DMS114 treated with DMSO at 0.1 percent for 48 hours (cell line): ENCODE results near the gene BIN1.
"Not testable (repeated sequence)": the region's sequence is repeated elsewhere in the genome, so short reads cannot be mapped to it uniquely, and the experiment has no call there.

ENCODE experiments used
- DNase-seq: peaks from one replicate; lab custom pipeline; 2025; ENCODE audit not compliant: unreplicated experiment; lab: John Stamatoyannopoulos, UW

BIN1 gene

DNA sequence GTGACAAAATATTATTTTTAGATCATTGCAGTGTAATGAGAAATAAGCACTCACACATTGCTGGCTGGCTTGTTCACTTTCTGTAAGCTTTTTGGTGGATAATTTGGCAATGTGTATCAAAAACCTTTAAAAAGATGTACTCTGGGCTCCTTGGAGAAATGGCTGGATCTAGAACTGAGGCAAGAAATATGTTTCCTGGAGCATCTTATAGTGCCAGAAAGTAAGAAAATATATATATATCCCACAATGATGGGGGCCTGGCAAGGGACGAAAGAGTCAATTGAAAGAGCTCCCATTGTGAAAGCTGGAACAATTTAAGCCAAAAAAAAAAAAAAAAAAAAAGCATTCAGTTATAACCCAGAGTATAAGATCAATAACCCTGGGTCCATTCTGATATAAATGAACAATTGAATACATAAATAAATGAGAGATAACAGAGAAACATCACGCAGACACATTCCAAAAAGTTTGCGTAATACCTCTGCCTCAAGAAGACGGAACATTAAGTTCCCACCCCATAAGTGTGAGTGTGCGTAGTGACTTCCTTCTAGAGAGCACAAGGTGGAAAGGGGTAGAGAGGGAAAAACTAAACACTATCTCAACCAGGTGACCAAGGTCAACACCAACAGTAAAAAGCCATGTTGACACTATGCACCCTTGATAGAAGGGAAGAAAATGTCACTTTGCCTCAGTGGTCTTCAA, 77.5 kb downstream of the BIN1 start:
- no peak for DNase-seq

DNA sequence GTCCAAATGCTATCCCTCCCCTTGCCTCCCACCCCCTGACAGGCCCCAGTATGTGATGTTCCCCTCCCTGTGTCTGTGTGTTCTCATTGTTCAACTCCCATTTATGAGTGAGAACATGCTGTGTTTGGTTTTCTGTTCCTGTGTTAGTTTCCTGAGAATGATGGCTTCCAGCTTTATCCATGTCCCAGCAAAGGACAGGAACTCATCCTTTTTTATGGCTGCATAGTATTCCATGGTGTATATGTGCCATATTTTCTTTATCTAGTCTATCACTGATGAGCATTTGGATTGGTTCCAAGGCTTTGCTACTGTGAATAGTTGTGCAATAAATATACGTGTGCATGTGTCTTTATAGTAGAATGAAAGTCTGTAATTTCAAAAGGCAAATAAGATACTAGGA, 78.2 kb downstream of the BIN1 start:
- DNase-seq, result not testable (repeated sequence)

DNA sequence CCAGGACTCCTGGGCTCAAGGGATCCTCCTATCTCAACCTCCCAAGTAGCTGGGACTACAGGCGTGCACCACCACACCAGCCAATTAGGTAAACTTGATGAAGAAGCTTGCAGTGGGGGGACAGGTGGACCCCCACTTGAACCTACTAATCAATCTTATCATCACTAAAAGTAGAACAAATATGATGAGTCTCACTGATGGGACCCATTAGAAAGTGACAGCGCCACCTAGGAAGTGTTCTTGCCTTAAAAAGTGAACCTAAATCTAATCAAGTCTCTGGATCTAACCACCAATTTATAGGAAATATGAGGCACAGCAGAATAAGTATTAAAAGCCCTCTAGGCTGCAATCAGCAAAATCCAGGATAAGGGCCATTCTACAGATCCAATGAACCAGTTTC, 79.2 kb downstream of the BIN1 start:
- no peak for DNase-seq

DNA sequence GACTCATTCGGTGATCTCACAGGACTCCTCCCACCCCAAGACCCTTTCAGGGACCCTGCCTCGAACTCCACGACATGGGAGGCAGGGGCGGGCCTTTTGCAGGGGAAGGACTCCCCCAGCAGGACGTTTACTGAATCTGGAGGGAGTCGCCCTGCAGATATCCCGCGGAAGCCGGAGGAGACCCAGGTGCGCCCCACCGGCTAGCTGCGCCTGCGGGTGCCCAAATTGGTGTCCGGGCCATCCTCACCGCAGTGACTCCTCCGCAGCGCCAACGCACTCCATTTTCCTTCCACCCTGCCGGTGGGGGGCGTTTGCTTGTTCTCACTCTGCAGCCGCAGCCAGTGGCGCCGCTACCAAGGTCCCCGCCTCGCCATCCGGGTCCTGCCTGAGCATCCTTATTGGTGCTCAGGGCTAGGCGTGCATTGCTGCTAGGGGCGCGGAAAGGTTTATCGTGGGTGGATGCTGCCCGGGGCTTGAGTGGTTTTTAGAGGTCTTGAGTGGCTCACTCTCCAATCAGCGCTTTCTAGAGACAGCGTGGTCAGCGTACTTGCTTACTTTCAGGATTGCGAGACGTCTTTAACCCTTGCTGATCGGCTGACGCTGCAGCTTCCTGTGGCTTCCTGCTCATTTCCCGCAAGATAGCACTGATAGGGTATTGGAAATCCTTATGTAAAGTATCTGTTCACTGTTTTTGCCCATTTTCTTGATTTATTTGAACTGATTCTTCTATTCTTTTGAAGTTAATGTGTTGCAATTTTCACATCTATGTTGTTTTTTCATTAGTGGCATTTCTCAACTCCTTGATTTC, 81.4 kb downstream of the BIN1 start:
- DNase-seq, result peak; percentile 61

DNA sequence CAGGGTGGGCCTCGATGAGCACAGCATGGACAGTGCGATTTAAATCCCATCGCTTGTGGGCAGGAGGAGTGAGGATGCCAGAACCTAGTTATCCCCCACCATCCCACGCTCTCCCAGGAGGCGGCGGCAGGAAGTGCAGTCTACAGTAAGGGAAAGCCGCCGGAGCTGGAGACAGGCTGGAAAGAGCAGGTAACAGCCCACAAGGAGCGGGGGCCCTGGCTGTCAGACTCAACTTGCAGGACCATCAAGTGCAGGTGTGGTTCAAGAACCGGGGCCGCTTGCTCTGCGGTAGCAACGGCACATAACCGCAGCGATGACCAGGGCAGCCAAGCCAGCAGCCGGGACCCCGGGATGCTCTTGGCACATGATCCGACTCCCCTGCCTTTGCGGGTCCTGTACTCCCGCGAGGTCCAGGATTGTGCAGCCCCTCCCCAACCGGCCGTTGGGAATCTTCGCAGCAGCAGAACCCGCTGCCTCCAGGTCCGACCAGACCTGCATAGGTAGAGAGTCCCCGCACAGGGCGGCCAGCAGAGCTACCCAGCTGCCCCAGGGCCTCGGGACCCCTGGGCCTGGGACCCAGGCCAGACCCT, 82.1 kb downstream of the BIN1 start:
- DNase-seq, result peak; percentile 40

DNA sequence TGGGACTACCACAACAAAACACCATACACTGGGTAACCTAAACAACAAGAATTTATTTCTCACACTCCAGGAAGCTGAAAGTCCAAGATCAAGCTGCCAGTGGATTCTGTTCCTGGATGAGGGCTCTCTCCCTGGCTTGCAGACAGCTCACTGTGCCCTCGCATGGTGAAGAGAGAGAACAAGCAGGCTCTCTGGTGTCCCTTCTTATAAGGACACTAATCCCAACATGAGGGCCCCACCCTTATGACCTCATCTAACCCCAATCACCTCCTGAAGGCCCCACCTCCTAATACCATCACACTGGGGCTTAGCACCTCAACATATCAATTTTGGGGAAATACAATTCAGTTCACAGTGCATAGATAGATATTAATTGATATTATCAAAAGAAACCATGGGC, 83.5 kb downstream of the BIN1 start:
- no peak for DNase-seq

DNA sequence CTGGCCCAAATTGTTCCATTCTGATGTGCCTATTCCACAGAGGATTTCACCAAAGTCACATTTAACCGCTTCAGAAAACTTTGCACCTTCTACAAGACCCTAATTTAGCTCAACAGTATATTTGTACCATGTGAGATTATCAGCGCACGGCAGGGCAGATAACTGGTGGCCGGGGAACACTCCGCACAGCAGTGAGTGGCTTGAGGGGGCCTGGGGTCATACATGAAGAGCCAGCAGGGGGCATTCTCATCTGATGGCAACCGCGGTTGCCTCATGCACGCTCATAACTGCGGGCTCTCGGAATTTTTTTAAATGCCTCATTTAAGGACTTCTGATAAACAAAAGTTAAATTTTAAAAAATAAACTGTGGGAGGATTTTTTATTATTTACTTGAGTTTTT, 84.1 kb downstream of the BIN1 start:
- DNase-seq, result no peak

DNA sequence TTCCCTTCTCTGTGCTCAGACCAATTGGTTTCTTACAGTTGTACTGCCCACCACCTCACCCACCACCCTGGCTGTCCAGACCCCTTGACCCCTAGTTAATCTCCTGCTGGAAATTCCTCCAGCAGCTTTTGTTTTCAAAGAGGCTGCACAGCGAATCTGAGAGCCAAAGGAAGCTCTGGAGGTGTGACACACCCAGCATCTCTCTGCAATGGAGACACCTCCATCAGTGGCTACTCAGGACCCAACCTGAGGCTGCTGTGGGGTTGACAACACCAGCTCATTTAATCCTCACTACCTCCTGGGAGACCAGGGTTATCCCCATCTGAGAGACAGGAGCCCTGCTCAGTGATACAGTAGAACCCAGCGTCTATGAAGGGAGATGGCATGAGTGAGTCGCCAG, 86.4 kb downstream of the BIN1 start:
- no peak for DNase-seq

DNA sequence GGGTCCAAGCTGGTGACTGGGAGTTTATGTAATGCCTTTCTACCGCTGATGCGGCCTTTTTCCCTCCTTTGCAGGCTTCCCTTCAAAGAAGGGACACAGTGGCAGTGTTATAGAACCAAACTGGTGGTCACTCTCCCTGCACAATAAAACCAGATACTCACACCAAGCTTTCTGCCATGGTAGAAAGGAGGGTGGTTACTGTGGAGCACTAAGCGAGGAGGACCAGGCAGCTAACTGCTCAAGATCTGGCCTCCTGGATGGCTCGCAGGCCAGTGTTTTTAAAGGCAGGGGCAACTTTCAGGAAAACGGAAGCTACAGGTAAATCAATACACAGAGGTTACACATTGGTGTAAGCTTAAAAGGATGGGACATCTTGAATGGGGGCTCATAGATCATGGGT, 89.4 kb downstream of the BIN1 start:
- no peak for DNase-seq

DNA sequence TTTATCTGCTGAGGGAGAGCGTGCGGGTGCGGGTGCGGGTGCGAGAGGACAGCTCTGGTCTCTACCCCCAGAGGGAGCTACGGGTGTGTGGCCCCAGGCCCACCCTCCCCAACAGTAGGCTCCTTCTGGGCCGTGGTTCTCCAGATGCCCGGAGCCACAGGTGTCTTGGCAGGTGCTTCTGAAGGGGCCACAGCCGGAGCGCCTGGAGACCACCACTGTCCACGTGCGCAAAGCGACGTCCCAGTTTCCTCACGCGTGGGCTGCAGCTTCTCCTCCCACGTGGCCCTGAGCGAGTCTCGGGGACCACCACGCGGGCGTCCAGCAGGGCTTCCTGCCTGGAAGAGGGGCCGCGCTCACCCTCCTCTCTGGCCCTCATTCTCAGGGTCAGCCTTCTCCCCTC, 90.6 kb downstream of the BIN1 start:
- DNase-seq, result no peak

DNA sequence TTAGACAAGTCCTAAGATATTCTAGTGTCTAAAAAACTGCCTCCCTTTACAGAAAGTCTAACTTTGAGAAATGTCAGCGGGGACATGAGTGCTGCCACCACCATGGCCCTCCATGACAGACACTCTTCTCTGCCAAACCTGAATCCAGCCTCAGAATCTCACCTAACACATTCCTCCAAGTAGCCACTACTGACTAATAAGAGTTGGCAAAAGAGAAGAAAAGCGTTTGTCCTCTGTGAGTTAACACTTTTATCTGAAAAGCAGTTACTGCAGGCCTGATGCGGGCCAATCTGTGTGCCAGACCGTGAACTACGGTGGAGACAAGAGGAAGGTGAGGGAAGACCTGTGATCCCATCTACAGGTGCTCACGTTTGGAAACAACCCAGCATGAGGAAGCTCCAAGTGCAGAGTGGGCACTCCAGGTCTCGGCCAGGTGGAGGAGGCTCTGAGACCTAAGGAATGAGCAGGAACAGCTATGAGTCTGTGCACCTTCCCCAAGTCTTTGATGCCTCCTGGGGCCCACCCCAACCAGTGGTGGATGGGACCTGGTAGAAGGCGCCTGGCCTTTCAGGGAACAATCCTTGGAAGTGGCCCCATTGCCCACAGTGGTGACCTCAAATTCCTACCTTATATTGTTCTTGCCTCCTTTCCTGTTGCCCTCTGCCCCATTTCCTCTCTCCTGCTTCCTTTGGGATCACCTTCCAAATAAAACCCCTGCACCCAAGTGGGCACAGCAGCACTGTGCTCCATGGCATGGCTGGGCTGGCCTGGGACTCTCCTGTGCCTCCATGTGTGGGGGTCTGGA, 91.6 kb downstream of the BIN1 start:
- no peak for DNase-seq

DNA sequence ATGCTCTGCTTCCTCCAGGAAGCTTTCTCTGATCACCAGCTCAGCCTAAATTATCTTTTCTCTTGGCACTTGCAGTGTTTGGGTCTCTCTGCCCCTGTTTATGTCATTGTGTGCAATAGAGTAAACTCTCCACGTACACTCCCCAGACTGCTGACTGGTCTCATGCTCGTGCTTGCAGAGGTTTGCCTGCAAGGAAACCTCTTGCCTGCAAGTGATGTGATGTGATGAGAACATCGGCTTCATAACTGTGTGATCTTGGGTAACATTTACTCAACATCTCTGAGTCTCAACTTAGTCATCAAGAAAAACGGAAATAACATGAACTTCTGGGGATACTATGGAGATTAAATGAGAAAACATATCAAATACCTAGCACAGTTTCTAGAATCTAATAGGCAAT, 92.3 kb downstream of the BIN1 start:
- no peak for DNase-seq

DNA sequence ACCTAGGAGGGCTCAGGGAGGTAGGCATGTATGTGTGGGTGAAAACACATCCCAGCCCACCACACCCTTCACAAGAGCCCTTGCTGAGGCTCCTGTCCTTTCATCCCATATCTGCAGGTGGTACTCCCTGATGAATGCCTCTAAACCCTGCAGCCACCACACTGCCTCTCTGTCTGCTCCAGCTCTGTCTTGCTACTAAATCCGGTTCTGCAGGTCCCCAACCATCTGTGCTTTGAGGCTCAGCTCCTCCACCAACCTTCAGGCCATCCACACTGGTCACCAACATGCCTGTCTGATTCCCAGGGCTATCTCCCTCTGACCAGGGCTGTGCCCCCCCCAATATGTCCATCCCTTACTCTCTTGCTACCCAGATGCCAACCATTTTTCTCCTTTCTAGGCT, 92.7 kb downstream of the BIN1 start:
- no peak for DNase-seq

DNA sequence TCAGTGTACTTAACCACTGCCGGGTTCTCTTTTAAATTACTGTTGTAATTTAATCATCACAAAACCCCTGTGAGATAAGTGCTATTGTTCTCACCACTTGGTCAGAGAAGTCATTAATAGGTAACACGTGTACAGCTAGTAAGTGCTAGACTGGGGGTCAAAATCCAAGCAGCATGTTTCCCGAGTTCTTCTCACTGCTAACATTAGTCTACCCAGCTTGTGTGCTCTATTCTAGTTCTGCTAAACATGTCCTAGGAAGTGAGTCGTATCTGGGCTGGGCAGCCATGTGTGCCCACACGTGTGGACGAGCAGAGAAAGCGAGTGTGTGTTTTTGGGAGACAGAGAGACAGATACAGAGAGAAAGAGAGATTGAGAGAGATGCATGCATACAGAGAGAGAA, 94.1 kb downstream of the BIN1 start:
- no peak for DNase-seq

DNA sequence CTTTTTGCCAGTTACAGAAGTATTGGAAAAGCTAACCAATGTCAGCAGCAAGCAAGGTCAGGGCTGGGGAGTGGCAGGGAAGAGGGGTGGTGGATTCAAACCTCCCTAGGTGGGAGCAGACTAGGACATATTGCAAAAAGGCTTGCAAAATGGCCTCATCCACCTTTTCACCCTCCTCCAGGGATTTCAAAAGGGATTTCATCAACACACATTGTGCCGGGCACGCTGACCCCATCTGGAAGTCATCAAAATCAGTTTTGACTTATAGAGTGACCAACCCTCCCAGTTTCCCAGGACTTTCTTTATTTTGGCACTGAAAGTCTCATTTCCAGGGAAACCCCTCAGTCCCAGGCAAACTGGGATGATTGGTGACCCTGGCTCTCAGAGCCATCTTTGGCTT, 94.7 kb downstream of the BIN1 start:
- no peak for DNase-seq

DNA sequence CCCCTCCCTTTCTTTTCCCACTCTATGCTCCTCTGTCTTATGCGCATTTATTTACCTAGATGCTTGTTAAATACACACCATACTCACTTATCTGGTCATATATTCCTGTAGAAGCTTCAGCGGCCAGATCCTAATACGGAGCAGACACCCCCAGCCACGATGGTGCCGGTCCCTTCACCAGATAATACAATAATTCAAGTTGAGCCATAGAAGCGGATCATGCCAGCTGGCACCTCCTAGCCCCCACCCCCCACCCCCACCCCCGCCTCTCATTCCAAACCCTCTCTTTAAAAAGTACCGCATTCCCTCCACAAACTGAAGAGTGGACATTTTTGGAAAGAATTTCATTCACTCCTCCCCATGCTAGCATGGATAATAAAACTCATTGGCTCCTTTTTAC, 95.2 kb downstream of the BIN1 start:
- DNase-seq, result no peak

DNA sequence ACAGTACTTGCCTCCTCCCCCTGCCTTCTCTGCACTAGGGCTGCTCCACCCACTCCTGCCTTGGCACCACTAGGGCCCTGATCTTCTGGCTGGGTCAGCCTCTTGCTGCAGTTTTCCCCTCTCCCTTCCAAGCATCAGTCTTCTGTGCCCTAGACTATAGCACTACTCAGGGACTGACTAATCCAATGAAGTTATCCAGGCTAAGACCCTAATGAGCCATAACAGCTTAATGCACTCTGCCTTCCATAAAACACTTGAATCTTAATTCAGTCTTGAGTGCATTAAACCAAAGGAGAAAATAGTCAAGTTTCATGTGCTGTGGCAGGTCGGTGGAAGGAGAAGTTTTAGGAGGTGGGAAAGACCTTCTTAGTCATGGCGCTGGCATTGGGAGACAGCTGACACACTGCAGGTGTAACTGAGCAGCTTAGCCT, 95.7 kb downstream of the BIN1 start:
- no peak for DNase-seq

DNA sequence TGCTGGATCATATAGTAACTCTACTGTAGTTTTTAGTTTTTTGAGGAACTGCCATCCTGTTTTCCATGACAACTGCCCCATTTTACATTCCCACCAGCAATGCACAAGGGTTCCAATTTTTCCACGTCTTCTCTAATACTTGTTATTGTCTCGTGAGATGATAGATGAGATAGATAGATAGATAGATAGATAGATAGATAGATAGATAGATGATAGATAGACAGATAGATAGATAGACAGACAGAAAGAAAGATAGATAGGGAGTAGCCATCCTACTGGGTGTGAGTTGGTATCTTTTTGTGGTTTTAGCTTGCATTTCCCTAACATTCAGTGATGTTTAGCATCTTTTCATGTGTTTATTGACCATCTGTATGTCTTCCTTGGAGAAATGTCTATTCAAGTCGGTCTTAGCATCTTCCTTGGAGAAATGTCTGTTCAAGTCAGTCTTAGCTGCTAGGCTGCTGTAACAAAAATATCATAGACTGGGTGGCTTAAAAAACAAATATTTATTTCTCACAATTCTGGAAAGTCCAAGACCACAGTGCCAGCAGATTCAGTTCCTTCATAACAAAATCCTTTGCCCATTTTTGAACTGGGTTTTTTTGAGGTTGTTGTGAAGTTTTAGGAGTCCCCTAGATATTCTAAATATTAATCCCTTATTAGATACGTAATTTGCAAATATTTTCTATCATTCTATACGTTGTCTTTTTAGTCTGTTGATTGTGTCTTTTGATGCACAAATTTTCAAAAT, 98.5 kb downstream of the BIN1 start:
- DNase-seq, result no peak

DNA sequence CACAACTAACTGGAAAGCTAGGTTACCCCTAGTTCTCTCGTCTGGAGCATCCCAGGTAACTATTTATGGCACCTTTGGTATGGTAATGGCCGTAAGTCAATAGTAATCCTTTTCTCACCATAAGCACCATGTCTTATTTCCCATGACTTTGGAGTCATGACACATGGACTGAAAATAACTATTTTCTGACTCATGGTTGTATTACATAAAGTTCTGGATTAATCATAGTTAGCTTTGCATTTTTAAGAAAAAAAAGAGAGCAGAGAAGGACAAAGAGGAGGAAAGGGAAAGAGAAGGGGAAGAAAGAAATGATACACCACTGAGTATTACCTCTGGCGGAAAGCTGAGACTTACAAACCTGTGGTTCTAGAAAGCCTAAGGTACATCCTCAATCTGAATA, 99.3 kb downstream of the BIN1 start:
- no peak for DNase-seq

DNA sequence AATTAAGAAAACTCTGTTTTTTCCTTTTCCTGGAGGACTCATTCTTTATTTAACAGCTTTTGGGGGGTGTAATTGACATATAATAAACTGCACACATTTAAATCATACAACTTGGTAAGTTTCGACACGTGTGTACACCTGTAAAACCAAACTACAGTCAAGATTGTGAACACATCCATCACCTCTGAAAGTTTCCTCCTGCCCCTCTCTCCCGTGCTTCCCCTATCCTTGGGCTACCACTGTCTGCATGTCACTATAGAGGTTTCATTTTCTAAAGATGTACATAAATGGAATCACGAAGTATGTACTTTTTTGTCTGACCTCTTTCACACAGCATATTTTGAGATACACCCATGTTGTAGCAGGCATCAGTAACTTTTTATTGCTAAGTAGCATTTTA, 100.0 kb downstream of the BIN1 start:
- DNase-seq, result no peak
